HEK293T (cell line): Measurements from ENCODE around the gene BMP6.

Experiments used
- FOXA1 ChIP-seq: fragments of 450-650 bp; IDR thresholded peaks from 2 replicates; pipeline ENCODE4 v1.6.1; 2016; ENCODE audit warnings: mild to moderate bottlenecking
- FOXM1 ChIP-seq: fragments of 450-650 bp; IDR thresholded peaks from 2 replicates; pipeline ENCODE4 v1.6.1; 2017; ENCODE audit warnings: mild to moderate bottlenecking, borderline replicate concordance
- SUZ12 ChIP-seq: fragments of 450-650 bp; IDR thresholded peaks from 2 replicates; pipeline ENCODE4 v1.6.1; 2016; ENCODE audit warnings: mild to moderate bottlenecking
- TARDBP ChIP-seq: fragments of 450-650 bp; IDR thresholded peaks from 2 replicates; pipeline ENCODE4 v1.6.1; 2016
- ZNF384 ChIP-seq: fragments of 450-650 bp; IDR thresholded peaks from 2 replicates; pipeline ENCODE4 v1.6.1; 2016

- TF ChIP-seq SUZ12 (no peak), FOXA1 (no peak), ZNF384 (no peak), FOXM1 (no peak), TARDBP (no peak)
Measured at GRCh38 chr6:7886132-7886531, 160.2 kb downstream of the BMP6 start.
